ENCODE results near the gene PEMT.

The PEMT gene

GRCh38 chr17:17514993-17515933, 76.2 kb downstream of the PEMT start:
- DNase-seq (ENCODE audit: low read depth in 4 of 4, low spot score in 1 of 4), result no peak

GRCh38 chr17:17514361-17514992, 77.0 kb downstream of the PEMT start:
- DNase-seq (ENCODE audit: low read depth in 4 of 4, low spot score in 1 of 4), result no peak

- no peak for DNase-seq (ENCODE audit: low read depth in 4 of 4, low spot score in 1 of 4)
Measured at GRCh38 chr17:17513626-17514025, 77.9 kb downstream of the PEMT start.

- DNase-seq (ENCODE audit: low read depth in 4 of 4, low spot score in 1 of 4), result no peak
Measured at GRCh38 chr17:17512866-17513265, 78.6 kb downstream of the PEMT start.

- no peak for DNase-seq (ENCODE audit: low read depth in 4 of 4, low spot score in 1 of 4)
Measured at GRCh38 chr17:17511881-17512858, 79.3 kb downstream of the PEMT start.

GRCh38 chr17:17511293-17511741, 80.2 kb downstream of the PEMT start:
- no peak for DNase-seq (ENCODE audit: low read depth in 4 of 4, low spot score in 1 of 4)

DNA sequence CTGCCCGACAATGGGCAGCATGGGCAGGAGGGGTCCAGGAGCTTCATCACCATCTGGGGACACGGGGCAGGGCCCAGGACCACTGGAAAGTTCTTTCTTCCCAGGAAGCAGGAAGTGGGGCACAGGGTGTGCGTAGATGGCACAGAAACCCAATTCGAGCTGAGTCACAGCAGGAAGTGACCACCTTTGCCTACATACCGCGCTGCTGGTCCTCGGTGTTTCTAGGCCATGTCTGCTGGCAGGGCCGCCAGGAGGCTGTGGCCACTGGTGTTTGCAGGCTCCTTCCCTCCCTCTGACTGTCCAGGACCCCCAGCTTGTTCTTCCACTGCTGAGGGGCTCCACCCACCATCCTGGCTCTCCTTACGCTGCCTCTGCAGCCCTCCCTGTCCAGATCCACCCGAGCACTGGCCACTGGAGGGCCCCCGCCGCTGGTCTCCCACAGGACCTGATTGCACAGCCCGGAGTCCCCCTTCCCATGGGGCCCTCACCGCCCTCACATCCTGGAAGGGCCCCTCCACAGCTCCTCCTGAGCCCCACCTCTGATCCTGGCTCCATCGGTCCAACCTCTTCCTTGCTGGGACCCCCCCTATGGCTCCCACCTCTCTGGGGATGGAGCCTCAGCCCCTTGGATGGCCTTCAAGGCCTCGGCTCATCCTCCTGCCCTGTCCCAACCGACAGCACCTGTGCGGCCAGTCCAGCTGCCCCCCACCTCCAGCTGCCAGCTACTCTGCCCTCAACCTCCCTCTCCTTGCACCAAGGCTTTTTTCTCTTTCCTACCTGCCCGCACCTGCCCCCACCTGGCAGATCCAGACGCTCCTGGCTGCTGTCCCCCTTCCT, 80.8 kb downstream of the PEMT start:
- no peak for DNase-seq (ENCODE audit: low read depth in 4 of 4, low spot score in 1 of 4)

DNA sequence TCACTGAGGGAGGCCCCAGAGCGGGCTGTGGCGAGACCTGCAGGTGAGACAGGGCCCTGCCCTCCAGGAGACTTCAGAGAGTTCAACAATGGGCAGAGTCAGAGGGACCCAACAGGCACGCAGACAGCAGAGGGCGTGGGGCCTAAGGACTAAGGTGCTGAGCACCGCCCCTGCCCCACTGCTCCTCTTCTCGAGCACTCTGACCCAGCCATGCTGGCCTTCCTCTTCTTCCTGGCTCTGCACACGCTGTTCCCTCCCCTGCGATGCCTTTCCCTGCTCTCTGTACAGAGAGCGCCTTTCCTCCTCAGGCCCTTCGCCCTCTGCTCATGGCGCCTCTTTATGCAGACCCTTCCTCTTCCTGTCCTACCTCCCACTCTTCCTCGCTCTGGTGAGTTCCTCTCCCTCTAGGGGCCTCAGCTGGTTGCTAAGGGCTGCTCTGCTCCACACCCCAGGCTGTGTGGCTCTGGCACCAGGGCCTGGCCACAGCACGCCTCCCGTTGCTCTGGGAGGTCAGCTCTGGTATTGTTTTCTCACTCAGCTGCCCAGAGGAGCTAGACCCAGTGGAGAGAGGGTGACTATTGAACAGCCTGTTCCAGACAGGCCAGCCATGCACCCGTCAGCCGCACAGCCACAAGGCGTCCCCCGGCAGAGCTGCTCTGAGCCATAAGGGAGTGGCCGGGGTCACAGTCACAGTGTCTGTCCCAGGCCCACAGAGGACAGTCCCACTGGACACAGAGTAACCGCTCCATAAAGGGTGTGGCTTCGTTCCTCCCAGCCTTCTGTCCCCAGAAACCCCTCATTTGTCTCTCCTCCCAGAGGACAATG, 81.7 kb downstream of the PEMT start:
- DNase-seq (ENCODE audit: low read depth in 4 of 4, low spot score in 1 of 4), result no peak

GRCh38 chr17:17508646-17509591, 82.6 kb downstream of the PEMT start:
- no peak for DNase-seq (ENCODE audit: low read depth in 4 of 4, low spot score in 1 of 4)

DNA sequence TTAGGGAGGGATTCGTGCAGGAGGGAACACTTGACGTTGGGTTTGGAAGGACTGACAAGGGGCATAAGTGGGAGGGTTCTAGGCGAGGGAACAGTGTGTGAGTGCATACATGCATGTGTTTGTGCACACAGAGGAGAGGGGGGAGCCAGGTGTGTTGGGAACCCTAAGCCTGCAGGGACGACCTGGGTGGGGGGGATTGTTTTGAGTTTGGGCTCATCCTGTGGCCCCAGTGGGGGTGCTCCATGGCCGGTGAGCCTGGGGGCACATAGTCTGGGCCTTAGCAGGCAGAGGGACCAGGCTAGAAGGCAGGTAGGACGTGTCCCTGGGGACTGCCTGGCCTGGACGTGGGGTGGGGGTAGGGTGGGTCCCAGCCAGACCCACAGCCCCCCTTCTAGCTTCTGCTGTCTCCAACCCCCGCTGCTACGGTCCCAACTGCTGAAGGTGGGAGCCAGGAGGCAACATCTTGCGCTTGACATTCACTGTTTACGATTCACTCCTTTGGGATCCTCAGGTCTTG, 83.4 kb downstream of the PEMT start:
- no peak for DNase-seq (ENCODE audit: low read depth in 4 of 4, low spot score in 1 of 4)

GRCh38 chr17:17507465-17508011, 84.0 kb downstream of the PEMT start:
- DNase-seq (ENCODE audit: low read depth in 4 of 4, low spot score in 1 of 4), result no peak

DNA sequence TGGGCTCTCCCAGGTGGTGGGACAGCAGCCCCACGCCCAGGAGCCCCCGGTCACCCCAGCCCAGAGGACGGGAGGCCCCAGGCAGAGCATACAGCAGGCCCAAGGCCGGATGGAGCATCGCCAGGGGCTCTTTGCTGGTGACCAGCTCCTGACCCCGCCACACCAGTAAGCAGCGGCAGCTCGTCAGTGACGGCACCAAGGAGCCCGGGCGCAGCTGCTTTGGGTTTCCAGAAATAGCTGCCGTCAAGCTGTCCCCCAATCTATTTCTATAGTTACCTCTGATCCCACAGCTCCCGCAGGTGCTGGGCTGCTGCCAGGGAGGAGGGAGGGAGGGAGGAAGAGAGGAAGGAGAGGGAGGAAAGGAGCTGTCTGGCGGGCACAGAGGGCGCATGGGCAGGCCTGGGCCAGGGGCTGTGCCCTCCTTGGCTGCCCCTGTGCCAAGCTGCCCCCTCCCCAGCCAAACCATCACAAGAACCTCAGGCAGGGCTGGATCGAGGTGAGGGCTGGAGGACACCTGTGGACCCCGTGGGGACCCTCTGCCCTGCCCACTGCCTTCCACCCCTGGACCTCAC, 84.5 kb downstream of the PEMT start:
- DNase-seq (ENCODE audit: low read depth in 4 of 4, low spot score in 1 of 4), result no peak

- no peak for DNase-seq (ENCODE audit: low read depth in 4 of 4, low spot score in 1 of 4)
Measured at GRCh38 chr17:17506181-17506741, 85.2 kb downstream of the PEMT start.

- no peak for DNase-seq (ENCODE audit: low read depth in 4 of 4, low spot score in 1 of 4)
Measured at GRCh38 chr17:17505610-17506171, 85.8 kb downstream of the PEMT start.

- no peak for DNase-seq (ENCODE audit: low read depth in 4 of 4, low spot score in 1 of 4)
Measured at GRCh38 chr17:17505151-17505550, 86.4 kb downstream of the PEMT start.

- no peak for DNase-seq (ENCODE audit: low read depth in 4 of 4, low spot score in 1 of 4)
Measured at GRCh38 chr17:17504341-17505140, 87.0 kb downstream of the PEMT start.
